AG04450 (cell line): ENCODE measurements around the gene ZNF236. TPM values are rescaled to one million over a fixed set of nuclear protein-coding genes. Genes with fewer than 3 reads are reported as not detected.

Experiments used
- CTCF ChIA-PET: fragments of 300-600, 350-600 bp; formaldehyde crosslinking; extraction: SDS; loops from one replicate; lab custom pipeline; 2022; ENCODE audit warnings: antibody characterized with exemption, inconsistent platforms; lab: Charles Lee
- POLR2A ChIA-PET: fragments of 350-600 bp; formaldehyde crosslinking; extraction: SDS; loops from one replicate; lab custom pipeline; 2021; ENCODE audit warnings: antibody characterized with exemption, inconsistent platforms; lab: Yijun Ruan, JAX
- DNase-seq: peaks from one replicate; pipeline ENCODE4 v3.0.0-alpha.2; 2011; ENCODE audit warnings: low read depth, low spot score
- H3K27ac ChIP-seq: one replicate; pipeline ENCODE4 v1.5.1; 2012; ENCODE audit warnings: low read depth, low read length, control low read depth
- H3K27me3 ChIP-seq: one replicate; pipeline ENCODE4 v1.6.0; 2012; ENCODE audit warnings: low read length; ENCODE audit not compliant: control insufficient read depth, insufficient read depth
- H3K4me3 ChIP-seq: 2 replicates; pipeline ENCODE4 v1.5.1; 2011; ENCODE audit warnings: mild to moderate bottlenecking, low read depth, low read length, control low read depth
- H3K9me3 ChIP-seq: 2 replicates; pipeline ENCODE4 v1.5.1; 2012; ENCODE audit warnings: low read length; ENCODE audit not compliant: control insufficient read depth, insufficient read depth
- polyA plus RNA-seq: library from polyadenylated mRNA; depleted of rRNA; stranded (reverse); fragments of >200 nt; gene quantifications from 2 replicates; pipeline ENCODE4 v1.2.3, GENCODE V29; 2011
- TF ChIP-seq, protein P1 (sequence below): IDR thresholded peaks from 2 replicates; pipeline ENCODE4 v1.5.1; 2011; ENCODE audit warnings: low read depth, low read length, control low read depth, inconsistent platforms

The ZNF236 gene
- polyA plus RNA-seq, 1 experiment = 5.3 TPM

GRCh38 chr18:77003316-77003715, 181.0 kb downstream of the ZNF236 start:
- POLR2A ChIA-PET = no interaction called here
- CTCF ChIA-PET = interaction anchor here (0.5 to 4.2 kb wide), 6 partner anchors 8 to 209 kb away, joined by 3 to 19 read pairs (median 3); no protein-coding TSS in a partner anchor
- no peak overlapping the region for H3K27ac ChIP-seq
- H3K27me3 ChIP-seq = peaks cover 13% of the 10 kb centered on the region
- TF ChIP-seq, protein P1, sequence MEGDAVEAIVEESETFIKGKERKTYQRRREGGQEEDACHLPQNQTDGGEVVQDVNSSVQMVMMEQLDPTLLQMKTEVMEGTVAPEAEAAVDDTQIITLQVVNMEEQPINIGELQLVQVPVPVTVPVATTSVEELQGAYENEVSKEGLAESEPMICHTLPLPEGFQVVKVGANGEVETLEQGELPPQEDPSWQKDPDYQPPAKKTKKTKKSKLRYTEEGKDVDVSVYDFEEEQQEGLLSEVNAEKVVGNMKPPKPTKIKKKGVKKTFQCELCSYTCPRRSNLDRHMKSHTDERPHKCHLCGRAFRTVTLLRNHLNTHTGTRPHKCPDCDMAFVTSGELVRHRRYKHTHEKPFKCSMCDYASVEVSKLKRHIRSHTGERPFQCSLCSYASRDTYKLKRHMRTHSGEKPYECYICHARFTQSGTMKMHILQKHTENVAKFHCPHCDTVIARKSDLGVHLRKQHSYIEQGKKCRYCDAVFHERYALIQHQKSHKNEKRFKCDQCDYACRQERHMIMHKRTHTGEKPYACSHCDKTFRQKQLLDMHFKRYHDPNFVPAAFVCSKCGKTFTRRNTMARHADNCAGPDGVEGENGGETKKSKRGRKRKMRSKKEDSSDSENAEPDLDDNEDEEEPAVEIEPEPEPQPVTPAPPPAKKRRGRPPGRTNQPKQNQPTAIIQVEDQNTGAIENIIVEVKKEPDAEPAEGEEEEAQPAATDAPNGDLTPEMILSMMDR = no peak
- no peaks in the 10 kb centered on the region; the same call in 1 of the 2 replicates for H3K9me3 ChIP-seq
- no peak for DNase-seq
- no peak overlapping the region for H3K4me3 ChIP-seq

DNA sequence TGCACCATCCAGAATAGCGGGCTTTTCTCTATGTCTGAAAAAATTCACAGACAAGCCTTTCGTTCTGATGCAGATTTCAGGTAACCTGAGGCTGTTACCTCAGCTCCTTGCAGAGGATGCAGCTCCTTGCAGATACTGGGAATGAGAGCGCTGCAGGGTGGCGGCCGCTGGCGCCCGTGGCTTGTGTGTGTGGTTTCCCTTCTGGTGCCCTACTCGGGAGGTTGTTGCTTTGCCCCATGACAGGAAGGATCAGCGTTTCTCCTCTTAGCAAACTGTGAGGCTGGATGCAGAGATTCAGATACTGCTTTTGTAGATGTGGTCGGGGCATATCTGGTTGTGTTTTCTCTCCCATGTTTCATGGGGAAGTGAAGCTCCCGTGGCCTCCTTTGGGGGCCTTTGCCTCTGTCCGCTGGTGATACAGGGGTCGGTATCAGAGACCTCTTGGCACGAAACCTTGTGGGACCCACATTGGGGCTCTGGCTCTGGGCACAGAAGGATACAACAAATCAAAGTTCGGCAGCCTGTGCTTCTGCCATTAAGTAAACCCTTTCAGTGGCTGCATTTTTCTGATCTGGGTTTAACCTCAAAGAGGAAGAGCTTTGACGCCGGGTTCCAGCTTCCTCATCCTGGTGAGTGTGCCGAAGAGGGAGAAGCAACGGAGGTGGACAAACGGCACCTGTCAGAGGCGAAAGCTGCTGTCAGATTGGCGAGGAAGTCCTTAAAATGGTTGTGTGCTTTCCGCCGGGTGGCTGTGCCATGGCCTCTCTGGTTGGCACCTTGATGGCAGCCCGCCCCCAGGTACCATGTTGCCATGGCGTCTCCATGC, 182.4 kb downstream of the ZNF236 start:
- ChIA-PET CTCF (interaction anchor here (0.8 to 4.2 kb wide), 6 partner anchors 9 to 207 kb away, joined by 3 to 19 read pairs (median 6); no protein-coding TSS in a partner anchor), POLR2A (no interaction called here)
- Histone ChIP-seq H3K27me3 (peaks cover 13% of the 10 kb centered on the region), H3K9me3 (no peaks in the 10 kb centered on the region; the same call in 1 of the 2 replicates), H3K4me3 (no peak overlapping the region), H3K27ac (no peak overlapping the region)
- no peak for DNase-seq
- TF ChIP-seq, protein P1 = no peak

DNA sequence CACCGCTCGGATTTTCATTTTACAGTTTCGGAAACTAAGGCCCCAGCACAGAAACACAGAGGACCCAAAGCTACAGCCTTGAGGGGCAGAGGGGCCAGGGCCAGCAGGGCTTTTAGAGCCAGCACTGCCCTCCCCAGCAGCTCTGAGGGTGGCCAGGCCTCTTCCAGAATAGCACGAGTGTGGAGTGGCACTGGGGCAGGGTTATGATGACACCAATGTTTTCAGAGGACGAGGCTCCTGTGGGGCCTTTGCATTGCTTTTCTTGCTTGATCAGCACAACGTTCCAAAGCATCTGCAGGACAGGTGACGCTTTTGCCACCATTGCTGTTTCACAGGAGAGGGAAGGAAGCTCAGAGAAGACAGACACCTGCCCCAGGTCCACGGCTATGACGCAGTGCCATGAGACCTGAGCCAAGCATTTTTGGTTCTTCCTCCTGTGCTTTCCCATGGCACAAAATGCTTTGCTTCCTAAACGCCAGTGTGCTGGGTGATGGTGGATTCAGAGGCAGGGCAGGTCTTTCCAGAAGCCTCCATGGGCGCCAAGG, 183.4 kb downstream of the ZNF236 start:
- ChIA-PET CTCF (interaction anchor here (0.8 to 4.2 kb wide), 2 partner anchors 48 to 206 kb away, joined by 3 to 19 read pairs; no protein-coding TSS in a partner anchor), POLR2A (no interaction called here)
- Histone ChIP-seq H3K9me3 (no peaks in the 10 kb centered on the region; the same call in 1 of the 2 replicates), H3K4me3 (no peak overlapping the region), H3K27ac (no peak overlapping the region), H3K27me3 (peaks cover 13% of the 10 kb centered on the region)
- TF ChIP-seq, protein P1 = no peak
- DNase-seq = no peak

DNA sequence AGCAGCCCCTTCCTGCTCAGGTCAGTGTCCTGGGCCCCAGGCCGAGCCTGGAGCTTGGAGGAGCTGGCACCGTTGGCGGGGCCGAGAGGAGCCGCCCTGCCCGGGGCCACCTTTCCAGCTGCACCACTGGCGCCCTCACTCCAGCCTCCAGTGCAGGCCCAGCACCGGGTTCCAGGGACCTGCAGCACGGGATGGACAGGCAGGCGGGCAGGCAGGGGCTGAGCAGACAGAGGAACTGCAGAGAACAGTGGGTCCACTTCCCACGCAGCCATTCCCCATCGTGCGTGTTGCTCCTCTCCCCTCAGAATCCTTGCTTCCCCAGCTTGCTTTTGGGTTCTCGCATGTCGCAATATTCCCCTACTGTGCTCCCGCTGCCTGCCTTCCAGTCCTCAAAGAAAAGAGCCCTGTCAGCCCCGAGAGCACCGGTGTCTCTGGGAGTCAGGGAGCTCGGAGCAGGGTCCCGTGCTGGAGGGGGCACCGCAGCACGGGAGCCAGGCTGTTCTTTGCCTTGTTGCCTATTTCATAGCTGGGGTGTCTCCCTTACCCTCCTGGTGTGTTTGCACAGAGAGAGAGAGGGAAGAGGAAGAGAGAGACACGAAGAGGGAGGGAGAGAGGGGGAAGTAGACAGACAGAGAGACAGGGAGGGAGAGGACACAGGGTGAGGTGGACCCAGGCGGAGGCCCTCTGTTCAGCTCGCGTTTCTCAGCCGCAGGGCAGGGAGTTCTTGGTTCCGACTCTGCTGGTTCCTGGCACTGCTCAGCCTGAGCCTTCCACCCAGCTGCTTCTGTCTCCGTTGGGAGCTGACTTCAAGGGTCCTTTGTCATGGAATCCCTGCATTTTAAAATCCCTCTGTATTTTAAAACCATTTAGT, 184.2 kb downstream of the ZNF236 start:
- Histone ChIP-seq H3K9me3 (no peaks in the 10 kb centered on the region; the same call in 1 of the 2 replicates), H3K4me3 (no peak overlapping the region), H3K27ac (no peak overlapping the region), H3K27me3 (peaks cover 13% of the 10 kb centered on the region)
- TF ChIP-seq, protein P1 = no peak
- ChIA-PET POLR2A (no interaction called here), CTCF (interaction anchor here (1.2 to 8.9 kb wide), 3 partner anchors 8 to 206 kb away, joined by 5 to 69 read pairs (median 19); no protein-coding TSS in a partner anchor)
- DNase-seq = no peak
